Central memory CD8-positive, alpha-beta T cell (primary cell): ENCODE data around the gene UBXN6.

Experiments used
- ATAC-seq: fragments of 150-1000 bp; cut with Tn5 transposase; replicated peaks from 2 replicates; pipeline ENCODE4 v1.10.0; 2022; ENCODE audit warnings: mild to moderate bottlenecking, moderate FRiP score, moderate number of reproducible peaks; ENCODE audit not compliant: poor library complexity, severe bottlenecking; ENCODE audit errors: extremely low read depth
- DNase-seq, 2 donors: peaks; one replicate each; pipeline ENCODE4 v3.0.0; 2021; ENCODE audit warnings: low spot score in 2 of 2
- H3K27ac Mint-ChIP-seq: one replicate; pipeline ENCODE4 v1.8.0; 2022; ENCODE audit warnings: low read depth, mild to moderate bottlenecking, moderate library complexity, mixed read lengths
- H3K27me3 Mint-ChIP-seq: one replicate; pipeline ENCODE4 v1.8.0; 2022; ENCODE audit warnings: mixed read lengths
- H3K36me3 Mint-ChIP-seq: one replicate; pipeline ENCODE4 v1.8.0; 2022; ENCODE audit warnings: mild to moderate bottlenecking, moderate library complexity, mixed read lengths; ENCODE audit not compliant: insufficient read depth
- H3K4me1 Mint-ChIP-seq: one replicate; pipeline ENCODE4 v1.8.0; 2022; ENCODE audit warnings: mixed read lengths
- H3K4me3 Mint-ChIP-seq: one replicate; pipeline ENCODE4 v1.8.0; 2022; ENCODE audit warnings: mild to moderate bottlenecking, moderate library complexity, mixed read lengths
- H3K9me3 Mint-ChIP-seq: one replicate; pipeline ENCODE4 v1.8.0; 2022; ENCODE audit warnings: mixed read lengths

The UBXN6 gene

GRCh38 chr19:4488496-4488895, 30.9 kb upstream of the UBXN6 start:
- Mint-ChIP-seq H3K4me3 (no peak overlapping the region), H3K4me1 (peaks cover 10% of the 10 kb centered on the region), H3K27me3 (no peaks in the 10 kb centered on the region), H3K9me3 (no peaks in the 10 kb centered on the region), H3K27ac (no peak overlapping the region), H3K36me3 (peaks cover 16% of the 10 kb centered on the region)
- no peak for DNase-seq
- ATAC-seq: no peak

- DNase-seq (no peak), ATAC-seq (no peak)
- Mint-ChIP-seq H3K9me3 (no peaks in the 10 kb centered on the region), H3K4me1 (peaks cover 10% of the 10 kb centered on the region), H3K27ac (no peak overlapping the region), H3K4me3 (no peak overlapping the region), H3K27me3 (no peaks in the 10 kb centered on the region), H3K36me3 (peaks cover 17% of the 10 kb centered on the region)
Observed at GRCh38 chr19:4487572-4487971, 30.0 kb upstream of the UBXN6 start.

GRCh38 chr19:4483385-4483784, 25.8 kb upstream of the UBXN6 start:
- Mint-ChIP-seq H3K27me3 (no peaks in the 10 kb centered on the region), H3K4me1 (peaks cover 10% of the 10 kb centered on the region), H3K4me3 (no peak overlapping the region), H3K9me3 (no peaks in the 10 kb centered on the region), H3K27ac (peak overlapping the region; percentile 76), H3K36me3 (peaks cover 17% of the 10 kb centered on the region)
- no peak for DNase-seq
- no peak for ATAC-seq

GRCh38 chr19:4482721-4483364, 25.2 kb upstream of the UBXN6 start:
- Mint-ChIP-seq H3K27ac (no peak overlapping the region), H3K4me3 (no peak overlapping the region), H3K27me3 (no peaks in the 10 kb centered on the region), H3K4me1 (peaks cover 10% of the 10 kb centered on the region), H3K36me3 (peaks cover 21% of the 10 kb centered on the region), H3K9me3 (no peaks in the 10 kb centered on the region)
- DNase-seq (no peak), ATAC-seq (no peak)

GRCh38 chr19:4477034-4477801, 19.6 kb upstream of the UBXN6 start:
- DNase-seq (no peak), ATAC-seq (no peak)
- H3K4me1 Mint-ChIP-seq: peaks cover 18% of the 10 kb centered on the region
- H3K36me3 Mint-ChIP-seq: peaks cover 19% of the 10 kb centered on the region
- H3K4me3 Mint-ChIP-seq: no peak overlapping the region
- H3K9me3 Mint-ChIP-seq: no peaks in the 10 kb centered on the region
- no peak overlapping the region for H3K27ac Mint-ChIP-seq
- no peaks in the 10 kb centered on the region for H3K27me3 Mint-ChIP-seq

GRCh38 chr19:4474514-4475022, 17.0 kb upstream of the UBXN6 start:
- no peak for ATAC-seq
- peak overlapping the region; percentile 77 for H3K27ac Mint-ChIP-seq
- H3K36me3 Mint-ChIP-seq: peaks cover 13% of the 10 kb centered on the region
- no peak for DNase-seq
- peaks cover 24% of the 10 kb centered on the region for H3K4me1 Mint-ChIP-seq
- H3K4me3 Mint-ChIP-seq: no peak overlapping the region
- H3K27me3 Mint-ChIP-seq: no peaks in the 10 kb centered on the region
- H3K9me3 Mint-ChIP-seq: no peaks in the 10 kb centered on the region

GRCh38 chr19:4473763-4474513, 16.3 kb upstream of the UBXN6 start:
- Mint-ChIP-seq H3K4me1 (peaks cover 24% of the 10 kb centered on the region), H3K27ac (peak overlapping the region; percentile 77), H3K9me3 (no peaks in the 10 kb centered on the region), H3K36me3 (peaks cover 13% of the 10 kb centered on the region), H3K4me3 (no peak overlapping the region), H3K27me3 (no peaks in the 10 kb centered on the region)
- no peak for DNase-seq
- ATAC-seq: no peak

GRCh38 chr19:4473011-4473762, 15.6 kb upstream of the UBXN6 start:
- H3K27ac Mint-ChIP-seq: peak overlapping the region; percentile 77
- ATAC-seq: no peak
- H3K4me3 Mint-ChIP-seq: no peak overlapping the region
- H3K9me3 Mint-ChIP-seq: no peaks in the 10 kb centered on the region
- H3K36me3 Mint-ChIP-seq: peaks cover 7% of the 10 kb centered on the region
- H3K4me1 Mint-ChIP-seq: peaks cover 24% of the 10 kb centered on the region
- H3K27me3 Mint-ChIP-seq: no peaks in the 10 kb centered on the region
- no peak for DNase-seq

- no peaks in the 10 kb centered on the region for H3K9me3 Mint-ChIP-seq
- H3K36me3 Mint-ChIP-seq: peaks cover 3% of the 10 kb centered on the region
- ATAC-seq: no peak
- no peak within 1 kb of the TSS for H3K4me3 Mint-ChIP-seq
- no peaks in the 10 kb centered on the region for H3K27me3 Mint-ChIP-seq
- H3K4me1 Mint-ChIP-seq: peaks cover 24% of the 10 kb centered on the region
- DNase-seq: no peak
- peak within 1 kb of the TSS; percentile 77 for H3K27ac Mint-ChIP-seq
Observed at GRCh38 chr19:4472174-4472974, 14.8 kb upstream of the UBXN6 start, which contains the start of gene HDGFL2. Gene HDGFL2, plus strand, starts transcription at chr19:4472297. Its CDS starts 54 bp downstream, at chr19:4472351.

- DNase-seq (peak; percentile 89 to 97), ATAC-seq (peak; percentile 90)
- Mint-ChIP-seq H3K27me3 (no peaks in the 10 kb centered on the region), H3K4me1 (peaks cover 24% of the 10 kb centered on the region), H3K27ac (no peak overlapping the region), H3K9me3 (no peaks in the 10 kb centered on the region), H3K4me3 (no peak overlapping the region), H3K36me3 (peaks cover 1% of the 10 kb centered on the region)
Observed at GRCh38 chr19:4471403-4472173, 14.0 kb upstream of the UBXN6 start.

- Mint-ChIP-seq H3K4me1 (peaks cover 6% of the 10 kb centered on the region), H3K36me3 (no peaks in the 10 kb centered on the region), H3K27me3 (no peaks in the 10 kb centered on the region), H3K4me3 (no peak overlapping the region), H3K27ac (no peak overlapping the region), H3K9me3 (no peaks in the 10 kb centered on the region)
- no peak for ATAC-seq
- no peak for DNase-seq
Observed at GRCh38 chr19:4467835-4468234, 10.2 kb upstream of the UBXN6 start.
